NCI-H82 treated with DMSO at 0.1 percent for 48 hours (cell line): Measurements from ENCODE around the gene TMEM151B.
A peak's percentile ranks its signal among the peaks of the same experiment; 100 is the strongest.

Experiments
- DNase-seq: peaks from one replicate; lab custom pipeline; 2025; ENCODE audit not compliant: unreplicated experiment; lab: John Stamatoyannopoulos, UW

TMEM151B gene

DNA sequence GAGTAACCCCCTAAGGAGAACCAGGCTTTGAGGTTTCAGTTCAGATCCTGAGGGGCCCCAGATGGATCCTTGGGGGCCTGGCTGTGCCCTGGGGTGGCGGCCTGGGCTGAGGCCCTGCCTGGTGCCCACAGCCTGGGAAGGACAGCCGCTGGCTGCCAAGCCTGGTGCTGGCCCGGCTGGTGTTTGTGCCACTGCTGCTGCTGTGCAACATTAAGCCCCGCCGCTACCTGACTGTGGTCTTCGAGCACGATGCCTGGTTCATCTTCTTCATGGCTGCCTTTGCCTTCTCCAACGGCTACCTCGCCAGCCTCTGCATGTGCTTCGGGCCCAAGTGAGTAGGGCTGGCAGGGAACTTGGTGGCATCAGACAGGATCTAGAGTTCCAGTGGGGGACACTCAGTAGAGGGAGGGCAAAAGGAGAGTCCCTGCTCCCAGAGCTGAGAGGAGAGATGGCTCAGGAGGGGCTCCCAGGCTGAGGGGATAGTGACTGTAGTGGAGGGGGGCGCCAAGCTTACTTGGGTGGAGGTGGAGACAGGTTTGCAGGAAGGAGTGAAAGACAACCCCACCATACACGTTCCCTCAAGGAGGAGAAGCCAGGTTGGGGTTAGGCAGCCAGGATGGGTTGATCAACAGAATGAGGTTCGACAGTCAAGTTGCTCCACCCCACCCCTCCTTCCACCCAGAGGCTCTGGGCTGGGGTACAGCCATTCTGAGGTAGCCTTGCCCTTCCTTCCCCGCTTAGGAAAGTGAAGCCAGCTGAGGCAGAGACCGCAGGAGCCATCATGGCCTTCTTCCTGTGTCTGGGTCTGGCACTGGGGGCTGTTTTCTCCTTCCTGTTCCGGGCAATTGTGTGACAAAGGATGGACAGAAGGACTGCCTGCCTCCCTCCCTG, 37.3 kb upstream of the TMEM151B start:
- DNase-seq, result no peak

DNA sequence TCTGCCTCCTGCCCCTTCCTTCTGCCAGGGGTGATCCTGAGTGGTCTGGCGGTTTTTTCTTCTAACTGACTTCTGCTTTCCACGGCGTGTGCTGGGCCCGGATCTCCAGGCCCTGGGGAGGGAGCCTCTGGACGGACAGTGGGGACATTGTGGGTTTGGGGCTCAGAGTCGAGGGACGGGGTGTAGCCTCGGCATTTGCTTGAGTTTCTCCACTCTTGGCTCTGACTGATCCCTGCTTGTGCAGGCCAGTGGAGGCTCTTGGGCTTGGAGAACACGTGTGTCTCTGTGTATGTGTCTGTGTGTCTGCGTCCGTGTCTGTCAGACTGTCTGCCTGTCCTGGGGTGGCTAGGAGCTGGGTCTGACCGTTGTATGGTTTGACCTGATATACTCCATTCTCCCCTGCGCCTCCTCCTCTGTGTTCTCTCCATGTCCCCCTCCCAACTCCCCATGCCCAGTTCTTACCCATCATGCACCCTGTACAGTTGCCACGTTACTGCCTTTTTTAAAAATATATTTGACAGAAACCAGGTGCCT, 36.6 kb upstream of the TMEM151B start:
- DNase-seq, result no peak

DNA sequence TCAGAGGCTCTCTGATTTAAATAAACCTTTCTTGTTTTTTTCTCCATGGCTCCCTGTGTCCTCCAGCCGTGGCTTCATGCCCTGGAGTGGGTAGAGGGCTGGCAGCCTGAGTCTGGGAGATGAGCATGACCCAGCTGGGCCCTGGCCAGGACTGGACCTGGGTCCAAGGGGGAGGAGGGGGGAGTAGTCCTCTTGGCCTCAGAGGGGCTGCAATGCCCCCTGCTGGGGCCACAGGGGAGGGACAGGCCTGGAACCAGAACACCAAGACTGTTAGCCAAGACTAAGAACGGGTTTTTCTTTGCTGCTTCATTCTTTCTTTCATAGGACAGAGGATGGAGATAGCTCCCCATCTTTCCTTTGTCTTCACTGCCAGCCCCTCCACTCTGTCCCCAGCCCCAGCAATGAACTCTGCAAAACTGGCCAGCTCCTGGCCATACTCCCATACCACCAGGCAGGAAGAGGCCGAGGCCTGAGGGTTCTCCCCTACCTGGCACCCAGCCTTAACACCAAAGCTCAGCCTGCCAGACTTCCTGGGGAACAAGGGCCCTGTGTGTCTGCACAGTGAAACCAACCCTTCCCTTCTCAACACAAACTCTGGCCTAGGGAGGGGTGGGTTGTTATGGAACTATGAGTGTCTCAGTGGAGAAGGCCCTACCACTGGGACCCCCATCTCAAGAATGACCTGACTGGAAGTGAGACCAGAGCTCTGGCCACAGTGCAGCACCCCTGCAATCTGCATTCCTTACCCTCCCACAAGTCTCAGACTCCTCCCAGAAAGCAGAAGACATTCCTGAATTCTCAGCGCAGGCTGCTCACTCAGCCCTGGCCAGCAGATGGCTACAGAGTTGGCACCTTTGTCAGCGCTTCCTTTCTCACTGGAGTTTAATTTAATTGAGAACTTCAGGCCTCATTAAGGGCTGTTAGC, 35.9 kb upstream of the TMEM151B start:
- DNase-seq, result peak; percentile 24

DNA sequence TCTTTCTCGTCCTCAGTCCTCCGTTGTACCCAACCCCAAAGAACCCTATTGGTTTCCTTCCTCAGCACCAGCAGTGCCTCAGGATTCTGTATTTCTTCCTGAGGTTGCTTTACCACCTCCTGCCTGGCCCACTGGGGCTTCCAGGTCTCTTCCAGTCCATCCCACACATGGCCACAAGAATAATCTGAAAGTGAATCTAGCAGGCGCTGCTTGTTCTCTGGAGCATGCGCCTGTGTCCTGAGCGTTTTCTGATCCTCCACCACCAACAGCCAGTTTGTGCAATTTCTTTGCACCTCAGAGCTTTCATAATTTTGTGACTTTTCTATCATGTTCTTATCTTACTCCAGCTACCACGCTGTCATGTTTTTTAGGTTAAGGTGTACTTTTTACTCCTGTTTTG, 35.0 kb upstream of the TMEM151B start:
- no peak for DNase-seq

DNA sequence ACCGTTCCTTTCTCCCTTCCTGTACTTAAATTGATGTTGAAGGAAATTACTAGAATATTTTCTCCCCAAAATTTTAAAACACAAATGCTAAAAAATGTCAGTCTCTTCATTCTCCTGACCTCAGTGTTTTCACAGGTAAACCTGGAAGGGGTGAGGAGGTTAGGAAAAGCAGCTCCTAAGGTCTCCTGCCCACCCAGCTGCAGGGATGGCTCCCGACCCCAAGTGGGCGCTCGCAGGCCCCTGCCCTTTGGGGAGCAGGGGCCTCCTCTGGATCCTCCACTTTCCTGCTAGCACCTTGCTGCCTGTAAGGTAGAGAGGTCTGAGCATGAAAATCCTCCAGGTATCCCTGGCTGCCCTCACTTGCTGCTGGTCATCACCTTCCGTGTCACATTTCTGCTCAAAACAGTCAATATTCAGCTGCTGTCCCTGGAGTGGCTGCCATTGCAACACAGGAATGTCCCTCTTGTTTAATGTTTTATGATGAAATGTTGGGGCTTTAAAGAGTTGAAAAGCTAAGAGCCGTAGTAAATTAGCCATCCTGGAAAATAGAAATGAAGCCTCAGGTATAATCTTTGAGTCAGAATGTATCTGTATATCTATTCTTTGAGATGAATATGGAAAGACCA, 34.2 kb upstream of the TMEM151B start:
- no peak for DNase-seq

DNA sequence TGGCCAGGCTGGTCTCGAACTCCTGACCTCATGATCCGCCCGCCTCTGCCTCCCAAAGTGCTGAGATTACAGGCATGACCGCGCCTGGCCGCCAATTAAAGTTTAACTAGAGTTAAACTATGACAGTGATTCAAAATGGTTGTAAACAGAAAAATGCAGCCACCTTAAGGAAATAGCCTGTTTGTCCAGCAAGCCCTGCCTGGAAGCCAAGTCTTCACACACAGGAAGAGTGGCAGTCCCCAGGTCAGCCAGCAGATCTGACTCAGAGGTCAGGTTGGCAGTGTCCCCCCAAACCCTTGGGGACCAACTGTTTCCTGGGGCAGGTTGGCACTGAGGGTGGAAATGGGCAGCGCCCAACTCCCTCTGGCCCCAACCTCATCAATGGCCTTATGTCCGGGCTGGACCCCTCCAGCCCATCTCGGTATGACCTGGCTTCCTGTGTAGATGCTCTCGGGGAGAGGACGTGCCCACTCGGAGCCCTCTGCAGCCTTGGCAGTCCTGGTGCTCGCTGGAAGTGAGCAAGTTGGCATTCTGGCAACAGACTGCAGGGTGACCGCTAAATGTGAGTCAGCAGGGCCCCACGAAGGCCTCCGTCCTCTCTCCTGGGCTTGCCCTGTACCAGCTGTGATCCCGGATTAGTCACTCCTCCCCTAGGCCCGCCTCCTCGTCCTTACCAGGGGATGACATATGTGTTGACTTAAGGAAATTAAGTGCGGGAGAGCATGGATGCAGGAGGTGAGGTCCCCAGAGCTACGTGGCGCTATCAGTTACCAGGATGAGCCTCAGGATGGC, 33.0 kb upstream of the TMEM151B start:
- peak; percentile 94 for DNase-seq

DNA sequence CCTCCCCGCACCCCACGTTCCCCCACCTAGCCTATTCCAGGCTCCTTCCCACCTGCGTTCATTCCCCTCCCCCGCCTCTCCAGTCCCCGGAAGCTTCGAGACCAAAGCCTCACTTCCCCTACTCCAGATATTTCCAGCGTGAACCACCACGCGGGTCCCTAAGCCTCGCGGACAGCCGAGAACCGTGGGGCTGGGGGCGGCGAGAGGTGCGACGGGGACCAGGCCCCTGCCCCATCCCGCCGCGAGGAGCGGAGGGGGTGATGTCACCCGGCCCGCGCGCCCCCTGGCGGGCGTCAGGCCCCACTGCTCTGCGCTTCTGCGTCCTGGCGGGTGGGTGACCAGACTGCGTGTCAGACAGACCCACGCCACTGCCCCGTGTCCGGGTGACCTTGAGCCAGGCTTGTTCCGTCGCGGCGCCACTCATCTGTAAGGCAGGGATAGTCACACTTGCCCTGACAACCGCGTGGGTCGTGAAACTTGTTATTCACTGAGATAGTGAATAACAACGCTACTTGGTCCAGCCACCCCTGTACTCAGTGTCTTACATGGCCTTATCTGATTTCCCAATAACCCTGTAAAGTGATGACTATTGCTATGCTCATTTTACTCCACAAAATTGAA, 32.3 kb upstream of the TMEM151B start:
- peak; percentile 60 for DNase-seq

DNA sequence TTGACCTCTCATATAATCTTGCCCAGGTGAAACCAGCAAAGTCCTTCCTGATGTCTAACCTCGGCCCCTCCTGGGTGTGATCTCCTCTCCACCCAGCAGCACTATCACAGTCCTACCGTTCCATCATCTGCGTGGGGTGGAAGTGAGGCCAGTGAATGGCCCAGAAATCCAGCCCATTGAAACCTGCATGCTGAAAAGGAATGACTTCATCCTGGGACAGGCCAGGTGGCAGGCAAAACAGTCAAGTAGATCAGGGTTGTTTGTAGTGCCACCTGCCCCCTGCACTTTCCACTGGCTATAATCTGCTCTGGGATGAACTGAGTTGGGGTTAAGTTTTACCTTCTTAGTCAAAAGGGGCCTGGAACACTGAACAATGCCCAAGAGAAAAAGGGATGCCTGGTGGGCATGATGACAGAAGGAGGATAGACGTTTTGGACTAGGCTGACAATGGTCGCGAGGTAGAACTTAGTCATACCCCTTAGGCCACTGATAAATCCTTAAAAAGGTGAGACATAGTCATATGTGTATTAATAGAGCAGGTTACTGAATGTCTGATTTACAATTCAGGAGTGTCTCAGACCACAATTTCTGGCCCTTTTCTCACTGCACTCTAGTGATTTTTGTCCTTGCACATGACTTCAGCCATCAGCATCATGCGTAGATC, 31.4 kb upstream of the TMEM151B start:
- DNase-seq, result no peak

DNA sequence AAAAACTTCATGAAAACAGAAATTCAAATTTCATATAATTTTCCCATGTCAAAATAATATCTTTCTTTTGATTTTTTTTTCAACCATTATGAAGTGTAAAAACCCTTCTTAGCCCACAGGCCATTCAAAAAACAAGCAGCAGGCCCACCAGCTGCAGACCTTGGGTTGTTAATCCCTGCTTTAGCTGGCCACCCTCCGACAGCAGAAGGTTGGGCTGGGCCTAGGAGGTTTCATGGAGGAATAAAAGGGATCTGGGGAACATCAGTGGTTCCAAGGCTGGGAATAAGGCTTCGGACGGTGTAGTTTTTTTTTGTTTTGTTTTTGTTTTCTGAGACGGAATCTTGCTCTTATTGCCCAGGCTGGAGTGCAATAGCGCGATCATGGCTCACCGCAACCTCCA, 26.9 kb upstream of the TMEM151B start:
- DNase-seq, result peak; percentile 71

DNA sequence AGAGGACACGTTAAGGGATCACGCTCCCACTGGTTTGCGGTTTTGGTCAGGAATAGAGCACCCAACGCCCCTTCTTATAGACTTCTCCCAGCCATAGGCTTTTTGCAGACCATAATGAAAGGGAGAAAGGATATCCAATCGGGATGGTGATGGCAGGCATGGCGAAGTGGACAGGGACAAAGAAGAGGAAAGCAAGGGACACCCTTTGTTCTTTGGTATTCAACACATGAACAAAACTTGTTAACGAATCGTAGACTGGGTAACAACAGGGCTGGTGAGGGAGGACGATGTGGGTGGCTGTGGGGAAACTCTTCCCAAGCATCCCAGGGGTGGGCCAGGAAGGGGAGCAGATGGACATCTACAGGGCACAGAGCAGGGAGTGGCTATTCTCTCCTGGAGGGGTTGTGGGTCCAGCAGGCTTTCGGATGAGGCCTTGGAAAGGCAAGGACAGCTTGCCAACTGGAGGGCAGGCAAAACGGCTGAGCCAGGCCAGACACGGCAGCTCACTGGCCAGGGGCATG, 24.8 kb upstream of the TMEM151B start:
- DNase-seq, result no peak

DNA sequence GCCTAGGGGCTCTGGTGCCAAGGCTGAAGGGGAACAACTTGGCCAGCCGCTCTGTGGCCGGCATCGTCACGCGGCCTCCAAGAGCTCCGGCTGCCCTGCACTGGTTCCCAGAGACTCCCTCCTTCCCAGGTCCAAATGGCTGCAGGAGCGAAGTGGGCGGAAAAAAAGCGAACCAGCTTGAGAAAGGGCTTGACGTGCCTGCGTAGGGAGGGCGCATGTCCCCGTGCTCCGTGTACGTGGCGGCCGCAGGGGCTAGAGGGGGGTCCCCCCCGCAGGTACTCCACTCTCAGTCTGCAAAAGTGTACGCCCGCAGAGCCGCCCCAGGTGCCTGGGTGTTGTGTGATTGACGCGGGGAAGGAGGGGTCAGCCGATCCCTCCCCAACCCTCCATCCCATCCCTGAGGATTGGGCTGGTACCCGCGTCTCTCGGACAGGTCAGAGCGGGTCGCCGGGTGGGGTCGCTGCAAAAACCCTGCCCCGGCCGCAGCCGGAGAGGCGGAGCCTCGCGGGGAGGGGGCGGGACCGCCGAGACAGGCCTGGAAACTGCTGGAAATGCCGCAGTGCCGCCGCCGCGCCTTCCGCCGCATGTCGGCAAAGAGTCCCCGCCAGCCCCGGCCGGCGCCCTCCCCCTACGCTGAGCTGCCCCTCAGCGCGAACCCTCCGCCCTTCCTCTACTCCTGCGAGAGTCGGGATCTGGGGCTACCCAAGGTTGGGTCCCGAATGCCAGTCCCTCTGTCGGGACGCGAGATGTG, 24.2 kb upstream of the TMEM151B start:
- peak; percentile 68 for DNase-seq

DNA sequence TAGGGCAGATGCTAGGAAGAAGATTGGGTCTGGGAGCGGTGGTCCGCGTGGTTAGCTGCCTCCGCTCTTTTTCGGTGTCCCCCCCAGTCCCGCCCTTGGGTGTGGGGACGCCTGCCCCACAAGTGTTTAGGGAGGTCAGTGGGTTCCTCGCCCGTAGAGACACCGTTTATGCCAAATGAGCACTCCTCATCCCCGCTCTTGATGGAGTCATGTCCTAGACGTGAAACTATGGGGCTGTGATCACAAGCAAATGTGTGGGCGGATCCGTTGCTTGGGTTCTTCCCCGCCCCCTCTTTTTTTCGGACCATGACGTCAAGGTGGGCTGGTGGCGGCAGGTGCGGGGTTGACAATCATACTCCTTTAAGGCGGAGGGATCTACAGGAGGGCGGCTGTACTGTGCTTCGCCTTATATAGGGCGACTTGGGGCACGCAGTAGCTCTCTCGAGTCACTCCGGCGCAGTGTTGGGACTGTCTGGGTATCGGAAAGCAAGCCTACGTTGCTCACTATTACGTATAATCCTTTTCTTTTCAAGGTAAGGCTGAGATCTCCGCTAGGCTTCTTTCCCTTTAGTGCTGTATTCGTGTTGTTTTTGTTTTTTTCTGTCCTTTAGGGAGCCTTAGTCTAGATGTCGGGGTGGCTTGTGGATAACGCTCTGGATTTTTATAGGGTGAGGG, 23.4 kb upstream of the TMEM151B start, which contains the start of gene HSP90AB1:
HSP90AB1 (plus strand) TSS at position 439 of the 675 bp plus-strand sequence. CDS start 1,529 bp downstream, outside the sequence.
- DNase-seq, result peak; percentile 96

DNA sequence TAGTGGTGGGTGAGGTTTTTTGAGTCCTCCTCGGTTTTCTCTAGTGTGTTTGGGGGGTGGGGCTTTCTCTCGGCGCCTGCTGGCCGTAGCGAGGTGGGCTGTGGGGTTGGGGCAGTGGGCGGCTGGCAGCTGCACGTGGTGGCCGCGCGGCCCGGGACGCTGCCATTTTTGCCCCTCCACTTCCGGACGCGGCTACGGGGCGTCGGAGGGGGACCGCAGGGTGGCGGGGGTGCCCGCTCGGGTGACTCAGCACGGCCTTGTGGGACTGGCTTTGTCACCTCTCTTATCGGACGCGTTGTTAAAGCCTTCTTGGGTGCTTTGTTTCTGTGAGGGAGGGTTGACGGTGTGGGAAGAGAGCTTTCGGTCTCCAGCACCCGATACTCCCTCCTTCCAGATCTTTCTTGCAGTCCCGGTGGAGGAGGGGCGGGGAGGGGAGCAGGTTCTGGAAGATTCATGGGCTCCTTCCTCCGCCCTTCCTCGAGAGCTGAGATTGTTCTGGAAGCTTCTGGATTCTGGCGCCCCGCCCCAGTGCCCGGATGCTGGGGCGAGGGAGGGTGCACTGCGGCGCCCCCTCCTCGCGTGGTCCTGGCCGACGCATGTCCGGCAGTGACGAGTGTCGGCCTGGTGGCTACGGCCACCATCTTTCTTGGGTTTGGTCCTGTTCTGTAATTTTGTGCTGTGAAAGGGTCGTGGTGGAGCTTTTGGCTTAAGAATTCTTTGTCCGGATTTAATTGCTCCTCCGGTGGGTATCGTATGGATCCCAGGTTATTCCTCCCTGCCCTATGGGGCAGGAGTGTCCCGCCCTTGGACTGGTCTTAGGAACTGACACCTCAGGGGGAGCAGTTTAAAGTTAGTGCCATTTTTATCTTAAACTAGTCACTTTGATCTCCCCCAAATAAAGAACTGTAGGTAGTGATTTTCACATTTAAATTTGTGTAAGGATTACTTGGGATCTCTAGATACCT, 22.6 kb upstream of the TMEM151B start:
- no peak for DNase-seq

DNA sequence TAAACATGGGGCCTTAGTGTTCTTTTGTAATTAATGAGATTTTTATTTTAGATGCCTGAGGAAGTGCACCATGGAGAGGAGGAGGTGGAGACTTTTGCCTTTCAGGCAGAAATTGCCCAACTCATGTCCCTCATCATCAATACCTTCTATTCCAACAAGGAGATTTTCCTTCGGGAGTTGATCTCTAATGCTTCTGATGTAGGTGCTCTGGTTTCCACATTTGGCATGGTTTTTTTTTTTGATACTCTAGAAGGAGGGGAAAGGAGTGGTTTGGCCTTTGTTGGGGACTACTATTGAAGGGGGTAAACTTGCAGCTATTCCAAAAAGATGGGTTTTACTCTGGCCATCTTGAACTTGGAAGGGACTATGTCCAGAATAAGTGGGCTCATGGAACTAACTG, 21.7 kb upstream of the TMEM151B start:
- no peak for DNase-seq

DNA sequence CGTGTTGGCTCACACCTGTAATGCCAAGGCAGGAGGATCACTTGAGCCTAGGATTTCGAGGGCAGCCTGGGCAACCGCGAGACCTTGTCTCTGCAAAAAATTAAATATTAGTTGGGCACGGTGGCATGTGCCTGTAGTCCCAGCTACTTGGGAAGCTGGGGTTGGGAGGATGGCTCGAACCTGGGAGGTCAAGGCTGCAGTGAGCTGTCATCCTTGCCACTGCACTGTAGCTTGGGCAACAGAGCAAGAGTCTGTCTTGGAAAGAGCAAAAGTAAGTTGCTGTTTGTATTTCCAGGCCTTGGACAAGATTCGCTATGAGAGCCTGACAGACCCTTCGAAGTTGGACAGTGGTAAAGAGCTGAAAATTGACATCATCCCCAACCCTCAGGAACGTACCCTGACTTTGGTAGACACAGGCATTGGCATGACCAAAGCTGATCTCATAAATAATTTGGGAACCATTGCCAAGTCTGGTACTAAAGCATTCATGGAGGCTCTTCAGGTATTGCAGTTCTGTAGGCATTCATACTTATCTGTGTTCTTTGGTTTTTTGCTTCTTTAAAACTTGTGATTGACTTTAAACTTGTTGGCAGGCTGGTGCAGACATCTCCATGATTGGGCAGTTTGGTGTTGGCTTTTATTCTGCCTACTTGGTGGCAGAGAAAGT, 21.0 kb upstream of the TMEM151B start:
- no peak for DNase-seq

DNA sequence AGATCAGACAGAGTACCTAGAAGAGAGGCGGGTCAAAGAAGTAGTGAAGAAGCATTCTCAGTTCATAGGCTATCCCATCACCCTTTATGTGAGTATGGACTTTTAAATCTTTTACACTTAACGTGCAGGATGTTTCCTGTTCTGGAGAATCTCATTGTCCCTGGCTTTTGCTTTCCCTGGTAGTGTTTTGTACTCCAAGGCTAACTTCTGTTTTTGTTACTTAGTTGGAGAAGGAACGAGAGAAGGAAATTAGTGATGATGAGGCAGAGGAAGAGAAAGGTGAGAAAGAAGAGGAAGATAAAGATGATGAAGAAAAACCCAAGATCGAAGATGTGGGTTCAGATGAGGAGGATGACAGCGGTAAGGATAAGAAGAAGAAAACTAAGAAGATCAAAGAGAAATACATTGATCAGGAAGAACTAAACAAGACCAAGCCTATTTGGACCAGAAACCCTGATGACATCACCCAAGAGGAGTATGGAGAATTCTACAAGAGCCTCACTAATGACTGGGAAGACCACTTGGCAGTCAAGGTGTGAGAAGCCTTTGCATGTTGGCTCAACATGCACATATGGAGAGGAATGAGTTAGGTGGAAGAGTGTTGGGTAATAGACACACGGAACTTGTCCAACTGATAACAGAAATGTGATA, 20.1 kb upstream of the TMEM151B start:
- no peak for DNase-seq
